Measurements from ENCODE around the gene LDHB.
"Not testable (repeated sequence)": the region's sequence is repeated elsewhere in the genome, so short reads cannot be mapped to it uniquely, and the experiment has no call there.

LDHB gene

GRCh38 chr12:21677204-21677603 is 19.6 kb upstream of the LDHB start:
- DNase-seq (ENCODE audit: extremely low spot score), result no peak
- CTCF ChIA-PET, result interaction anchor here (1.6 kb wide), 1 partner anchor 72 kb away, joined by 3 read pairs; no protein-coding TSS in a partner anchor
- no peak for TF ChIP-seq CTCF (IDR thresholded peaks at IDR 0.05; ENCODE audit: control extremely low read depth, extremely low read depth, low read depth, missing control alignments)
- POLR2A ChIA-PET, result no interaction called here

- no peak for TF ChIP-seq CTCF (IDR thresholded peaks at IDR 0.05; ENCODE audit: control extremely low read depth, extremely low read depth, low read depth, missing control alignments)
- no peak for DNase-seq (ENCODE audit: extremely low spot score)
- CTCF ChIA-PET, result interaction anchor here (1.6 kb wide), 1 partner anchor 71 kb away, joined by 3 read pairs; no protein-coding TSS in a partner anchor
- POLR2A ChIA-PET, result no interaction called here
These were observed 19.1 kb upstream of the LDHB start for GRCh38 chr12:21676776-21677175.

GRCh38 chr12:21675641-21676040 is 18.0 kb upstream of the LDHB start:
- POLR2A ChIA-PET, result no interaction called here
- no peak for TF ChIP-seq CTCF (IDR thresholded peaks at IDR 0.05; ENCODE audit: control extremely low read depth, extremely low read depth, low read depth, missing control alignments)
- no peak for DNase-seq (ENCODE audit: extremely low spot score)
- CTCF ChIA-PET, result no interaction called here

- ChIA-PET CTCF (no interaction called here), POLR2A (no interaction called here)
- DNase-seq (ENCODE audit: extremely low spot score), result no peak
- TF ChIP-seq CTCF (IDR thresholded peaks at IDR 0.05; ENCODE audit: control extremely low read depth, extremely low read depth, low read depth, missing control alignments), result no peak
These were observed 17.5 kb upstream of the LDHB start for GRCh38 chr12:21675096-21675495.

- CTCF ChIA-PET, result interaction anchor here (2.0 kb wide), 1 partner anchor 15 kb away, joined by 7 read pairs; no protein-coding TSS in a partner anchor
- DNase-seq (ENCODE audit: extremely low spot score); POLR2A ChIA-PET: not testable (repeated sequence)
These were observed 16.3 kb upstream of the LDHB start for GRCh38 chr12:21673830-21674552.

- no peak for TF ChIP-seq CTCF (IDR thresholded peaks at IDR 0.05; ENCODE audit: control extremely low read depth, extremely low read depth, low read depth, missing control alignments)
- no peak for DNase-seq (ENCODE audit: extremely low spot score)
- CTCF ChIA-PET, result interaction anchor here (2.0 kb wide), 1 partner anchor 17 kb away, joined by 7 read pairs; no protein-coding TSS in a partner anchor
- POLR2A ChIA-PET, result no interaction called here
These were observed 14.5 kb upstream of the LDHB start for GRCh38 chr12:21672146-21672545.

- ChIA-PET CTCF (interaction anchor here (1.8 kb wide), 1 partner anchor 14 kb away, joined by 6 read pairs; no protein-coding TSS in a partner anchor), POLR2A (no interaction called here)
- no peak for TF ChIP-seq CTCF (IDR thresholded peaks at IDR 0.05; ENCODE audit: control extremely low read depth, extremely low read depth, low read depth, missing control alignments)
- DNase-seq (ENCODE audit: extremely low spot score), result no peak
These were observed 9.1 kb upstream of the LDHB start for GRCh38 chr12:21666722-21667121.

Measured in GM10248 (cell line).